GM08714 (cell line): ENCODE data around the gene CLEC1B.
"Not testable (repeated sequence)": the region's sequence is repeated elsewhere in the genome, so short reads cannot be mapped to it uniquely, and the experiment has no call there.

Source experiments
- H3K4me3 ChIP-seq: fragments of 200-500 bp; sonication (Bioruptor generic); 2 replicates; pipeline ENCODE4 v1.5.1; 2014; ENCODE audit warnings: mild to moderate bottlenecking, low read length, inconsistent platforms
- ZNF274 ChIP-seq: IDR thresholded peaks from 2 replicates; pipeline ENCODE4 v1.6.1; 2012; ENCODE audit warnings: mild to moderate bottlenecking, low read depth, low read length

CLEC1B gene

GRCh38 chr12:9999016-9999415, at the start of gene CLEC1B:
CLEC1B (minus strand) TSS chr12:9999121; CDS start chr12:9999100, 21 bp downstream.
- no peak within 1 kb of the TSS for H3K4me3 ChIP-seq
- no peak for TF ChIP-seq ZNF274

GRCh38 chr12:10048526-10048925, 49.6 kb upstream of the CLEC1B start:
- no peak overlapping the region for H3K4me3 ChIP-seq
- no peak for TF ChIP-seq ZNF274

GRCh38 chr12:10042167-10042566, 43.2 kb upstream of the CLEC1B start:
- H3K4me3 ChIP-seq = no peak overlapping the region
- no peak for TF ChIP-seq ZNF274

GRCh38 chr12:10033783-10034545, 35.0 kb upstream of the CLEC1B start:
- TF ChIP-seq ZNF274 = no peak
- H3K4me3 ChIP-seq = no peak overlapping the region

- no peak for TF ChIP-seq ZNF274
- no peak overlapping the region for H3K4me3 ChIP-seq
Measured at GRCh38 chr12:10031771-10032175, 32.9 kb upstream of the CLEC1B start.

GRCh38 chr12:10031321-10031720, 32.4 kb upstream of the CLEC1B start:
- TF ChIP-seq ZNF274 = no peak
- no peak overlapping the region for H3K4me3 ChIP-seq

- TF ChIP-seq ZNF274 = no peak
- no peak within 1 kb of the TSS for H3K4me3 ChIP-seq
Measured at GRCh38 chr12:10030446-10030845, 31.5 kb upstream of the CLEC1B start, which contains the start of gene CLEC9A. CLEC9A (plus strand) TSS chr12:10030682; CDS start chr12:10052688, 22,006 bp downstream.

- H3K4me3 ChIP-seq = no peak overlapping the region
Measured at GRCh38 chr12:10027721-10028120, 28.8 kb upstream of the CLEC1B start.

GRCh38 chr12:10027311-10027710, 28.4 kb upstream of the CLEC1B start:
- TF ChIP-seq ZNF274 = no peak
- H3K4me3 ChIP-seq = no peak overlapping the region

More at GRCh38 chr12:10027721-10028120, 28.8 kb upstream of the CLEC1B start:
- no peak for TF ChIP-seq ZNF274

GRCh38 chr12:10026666-10027065, 27.7 kb upstream of the CLEC1B start:
- not testable (repeated sequence) for H3K4me3 ChIP-seq

GRCh38 chr12:10025236-10025635, 26.3 kb upstream of the CLEC1B start:
- H3K4me3 ChIP-seq = no peak overlapping the region
- TF ChIP-seq ZNF274 = no peak

GRCh38 chr12:10021342-10021741, 22.4 kb upstream of the CLEC1B start:
- no peak for TF ChIP-seq ZNF274

GRCh38 chr12:10018386-10018785, 19.5 kb upstream of the CLEC1B start:
- no peak for TF ChIP-seq ZNF274
- H3K4me3 ChIP-seq = no peak overlapping the region

More at GRCh38 chr12:10021342-10021741, 22.4 kb upstream of the CLEC1B start:
- no peak overlapping the region for H3K4me3 ChIP-seq

GRCh38 chr12:10016881-10017280, 18.0 kb upstream of the CLEC1B start:
- no peak overlapping the region for H3K4me3 ChIP-seq
- no peak for TF ChIP-seq ZNF274

GRCh38 chr12:10015450-10015849, 16.5 kb upstream of the CLEC1B start:
- no peak for TF ChIP-seq ZNF274
- H3K4me3 ChIP-seq = no peak overlapping the region

- H3K4me3 ChIP-seq = no peak overlapping the region
- no peak for TF ChIP-seq ZNF274
Measured at GRCh38 chr12:10012630-10013330, 13.9 kb upstream of the CLEC1B start.
